DMS114 treated with DMSO at 0.1 percent for 48 hours (cell line): ENCODE results near the gene HYLS1.
"Not testable (repeated sequence)": the region's sequence is repeated elsewhere in the genome, so short reads cannot be mapped to it uniquely, and the experiment has no call there.

Experiments
- DNase-seq: peaks from one replicate; lab custom pipeline; 2025; ENCODE audit not compliant: unreplicated experiment; lab: John Stamatoyannopoulos, UW

HYLS1 gene

DNA sequence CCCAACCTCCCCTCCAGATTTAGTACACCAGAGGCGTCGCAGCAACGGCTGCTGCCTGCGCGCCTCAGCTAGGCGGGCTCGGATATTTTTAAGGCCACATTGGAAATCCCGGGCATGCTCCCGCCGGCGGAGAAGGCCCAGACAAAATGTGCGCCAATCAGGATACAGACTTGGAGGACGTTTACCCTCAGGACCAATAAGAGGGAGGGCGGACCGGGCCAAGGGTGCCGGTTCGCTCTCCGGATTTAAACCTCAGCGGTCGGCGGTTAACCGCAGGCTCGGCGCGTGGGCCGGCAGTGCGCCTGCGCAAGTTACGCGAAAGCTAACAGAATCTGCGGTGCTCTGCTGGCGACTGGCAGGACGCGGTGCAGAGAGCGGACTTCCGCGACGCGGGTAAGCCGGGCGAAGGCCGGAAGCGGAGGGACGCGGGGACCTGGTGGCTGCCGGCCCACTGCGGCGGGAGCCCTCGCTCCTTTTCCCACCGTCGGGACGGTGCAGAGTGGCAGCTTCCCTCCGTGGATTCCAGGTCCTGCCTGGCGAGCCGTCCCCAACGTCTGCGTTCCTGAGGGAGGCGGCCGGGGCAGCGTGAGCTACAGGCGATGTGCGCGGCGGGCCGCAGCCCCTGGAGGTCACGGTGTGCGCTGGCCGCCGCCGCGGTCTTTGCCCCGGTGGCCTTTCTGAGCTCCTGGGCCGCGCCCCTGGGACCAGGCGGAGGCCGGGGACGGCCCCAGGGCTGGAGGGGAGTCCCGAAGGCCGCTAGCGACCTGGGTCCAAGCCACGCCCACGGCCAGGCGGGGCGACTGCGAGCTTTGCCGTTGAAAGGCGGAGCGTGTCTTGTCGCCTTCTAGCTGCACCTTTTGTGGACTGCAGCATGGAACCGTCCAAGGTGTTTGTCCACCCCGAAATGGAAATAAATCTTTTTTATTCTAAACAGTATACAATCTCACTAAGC lies at the start of gene HYLS1:
TSS of gene HYLS1 (plus strand) at position 296 of the 952 bp plus-strand sequence. CDS start 11,701 bp downstream, outside the sequence.
- peak; percentile 87 for DNase-seq

- DNase-seq, result no peak
These were observed 45.0 kb upstream of the HYLS1 start for GRCh38 chr11:125842321-125842948.

DNA sequence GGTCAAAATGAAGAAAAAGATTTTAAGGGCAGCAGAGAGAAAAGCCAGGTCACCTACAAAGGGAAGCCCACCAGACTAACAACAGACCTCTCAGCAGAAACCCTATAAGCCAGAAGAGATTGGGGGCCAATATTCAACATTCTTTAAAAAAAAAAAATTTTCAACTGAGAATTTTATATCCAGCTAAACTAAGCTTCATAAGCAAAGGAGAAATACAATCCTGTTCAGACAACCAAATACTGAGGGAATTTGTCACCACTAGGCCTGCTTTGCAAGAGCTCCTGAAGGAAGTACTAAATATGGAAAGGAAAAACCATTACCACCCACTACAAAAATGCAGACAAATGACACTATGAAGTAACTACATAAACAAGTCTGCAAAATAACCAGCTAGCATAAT lies 41.3 kb upstream of the HYLS1 start:
- no peak for DNase-seq

DNA sequence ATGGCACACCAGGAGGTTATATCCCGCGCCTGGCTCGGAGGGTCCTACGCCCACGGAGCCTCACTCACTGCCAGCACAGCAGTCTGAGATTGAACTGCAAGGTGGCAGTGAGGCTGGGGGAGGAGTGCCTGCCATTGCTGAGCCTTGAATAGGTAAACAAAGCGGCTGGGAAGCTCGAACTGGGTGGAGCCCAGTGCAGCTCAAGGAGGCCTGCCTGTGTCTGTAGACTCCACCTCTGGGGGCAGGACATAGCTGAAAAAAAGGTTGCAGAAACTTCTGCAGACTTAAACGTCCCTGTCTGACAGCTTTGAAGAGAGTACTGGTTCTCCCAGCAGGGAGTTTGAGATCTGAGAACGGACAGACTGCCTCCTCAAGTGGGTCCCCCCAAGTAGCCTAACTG lies 29.8 kb upstream of the HYLS1 start:
- not testable (repeated sequence) for DNase-seq

DNA sequence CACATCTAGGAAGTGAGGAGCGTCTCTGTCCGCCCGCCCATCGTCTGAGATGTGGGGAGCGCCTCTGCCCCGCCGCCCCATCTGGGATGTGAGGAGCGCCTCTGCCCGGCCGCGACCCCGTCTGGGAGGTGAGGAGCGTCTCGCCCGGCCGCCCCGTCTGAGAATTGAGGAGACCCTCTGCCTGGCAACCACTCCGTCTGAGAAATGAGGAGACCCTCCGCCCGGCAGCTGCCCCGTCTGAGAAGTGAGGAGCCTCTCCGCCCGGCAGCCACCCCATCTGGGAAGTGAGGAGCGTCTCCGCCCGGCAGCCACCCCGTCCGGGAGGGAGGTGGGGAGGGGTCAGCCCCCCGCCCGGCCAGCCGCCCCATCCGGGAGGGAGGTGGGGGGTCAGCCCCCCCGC lies 24.7 kb upstream of the HYLS1 start:
- DNase-seq, result not testable (repeated sequence)

GRCh38 chr11:125865354-125865753 lies 22.1 kb upstream of the HYLS1 start:
- not testable (repeated sequence) for DNase-seq

DNA sequence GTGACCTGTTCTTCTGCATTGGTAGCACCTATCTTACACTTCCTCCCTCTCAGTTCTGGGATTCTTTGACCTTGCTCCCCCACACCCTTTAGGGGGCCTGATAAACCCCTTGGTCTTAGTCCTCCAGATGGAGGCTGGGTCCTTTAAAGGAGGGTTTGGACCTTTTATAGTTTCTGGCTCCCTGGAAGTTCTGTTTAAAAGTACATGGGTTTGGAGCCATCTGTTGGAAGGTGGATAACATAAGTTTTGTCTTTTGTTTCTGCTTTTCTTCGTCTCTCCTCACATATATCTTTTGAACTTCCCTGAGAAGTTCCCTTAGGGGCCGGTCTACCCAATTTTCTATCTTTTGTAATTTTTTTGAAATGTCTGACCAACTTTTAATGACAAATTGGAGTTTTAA lies 17.9 kb upstream of the HYLS1 start:
- no peak for DNase-seq

DNA sequence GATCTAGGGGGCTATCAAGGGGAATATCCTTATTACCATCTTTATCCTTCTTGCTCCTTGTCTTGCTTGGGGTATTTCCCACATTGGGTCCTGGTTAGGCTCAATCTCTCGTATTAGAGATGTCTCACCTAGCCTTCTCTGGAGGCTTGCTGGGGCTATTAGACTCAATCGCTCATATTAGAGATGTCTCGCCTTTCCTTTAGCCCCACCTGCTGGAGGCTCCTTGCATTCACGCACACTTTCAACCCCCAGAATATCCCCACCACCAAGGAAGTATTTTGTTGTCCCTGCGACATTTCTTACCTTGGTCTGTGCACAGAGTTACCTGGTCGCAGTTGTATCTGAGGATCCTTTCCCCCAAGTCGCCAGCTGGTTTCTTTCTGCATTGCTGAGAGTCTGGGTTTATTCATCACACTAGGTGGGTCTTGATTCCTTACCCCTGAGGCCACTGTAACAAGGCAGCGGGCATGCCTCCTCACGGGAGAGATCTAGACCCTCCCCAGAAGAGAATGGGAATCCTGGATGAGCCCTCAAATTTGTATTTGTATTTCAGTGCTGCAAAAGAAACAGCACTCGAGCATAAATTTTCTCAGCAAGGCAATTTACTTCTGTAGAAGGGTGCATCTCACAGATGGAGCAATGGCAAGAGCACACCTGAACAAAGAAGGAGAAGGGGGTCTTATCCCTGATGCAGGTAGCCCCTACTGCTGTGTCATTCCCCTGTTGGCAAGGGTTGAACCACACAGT lies 15.9 kb upstream of the HYLS1 start:
- no peak for DNase-seq

- no peak for DNase-seq
These were observed 15.4 kb upstream of the HYLS1 start for GRCh38 chr11:125872138-125872491.

GRCh38 chr11:125873881-125874555 lies 13.4 kb upstream of the HYLS1 start:
- DNase-seq, result no peak

DNA sequence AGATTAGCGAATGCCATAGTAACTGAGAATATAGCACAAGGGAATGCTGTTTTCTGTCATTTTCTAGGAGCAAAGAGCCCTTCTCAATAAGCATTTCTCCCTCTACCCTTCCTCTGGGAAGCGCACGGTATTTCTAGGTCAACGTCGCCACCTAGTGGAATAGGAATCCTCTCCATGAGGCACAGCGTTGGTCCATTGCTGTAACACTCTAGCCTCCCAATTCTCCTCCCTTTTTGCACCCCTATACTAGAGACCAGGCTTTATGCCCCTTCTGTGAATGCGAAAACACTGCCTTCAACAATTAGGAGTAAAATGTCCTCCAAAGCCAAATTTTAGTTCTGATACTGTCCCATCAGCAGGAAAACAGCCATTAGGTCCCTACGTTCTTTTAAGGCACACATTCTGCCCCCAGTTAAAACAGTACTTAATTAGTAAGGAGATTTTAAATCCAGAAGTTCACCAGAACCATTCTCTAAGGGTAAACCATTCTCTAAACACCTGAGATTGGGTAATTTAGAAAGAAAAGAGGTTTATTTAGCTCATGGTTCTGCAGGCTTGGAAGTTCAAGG lies 12.8 kb upstream of the HYLS1 start:
- DNase-seq, result no peak

DNA sequence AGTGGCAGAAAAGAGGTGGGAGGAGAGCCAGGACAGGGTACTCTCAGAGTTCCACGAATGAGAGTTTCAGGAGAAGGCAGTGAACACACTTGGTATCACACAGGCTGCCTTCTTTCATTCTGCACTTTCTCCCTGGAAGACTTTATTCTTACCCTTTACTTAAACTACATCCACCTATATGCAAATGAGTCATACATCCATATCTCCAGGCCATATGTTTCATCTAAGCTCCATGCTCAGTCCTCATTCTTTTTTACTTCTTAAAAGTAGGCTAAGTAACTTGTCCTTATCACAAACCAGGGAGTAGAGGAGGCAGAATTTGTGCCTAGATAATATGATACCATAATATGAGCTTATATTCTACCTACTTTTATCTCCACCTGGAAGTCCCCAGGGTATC lies 6.2 kb upstream of the HYLS1 start:
- no peak for DNase-seq

DNA sequence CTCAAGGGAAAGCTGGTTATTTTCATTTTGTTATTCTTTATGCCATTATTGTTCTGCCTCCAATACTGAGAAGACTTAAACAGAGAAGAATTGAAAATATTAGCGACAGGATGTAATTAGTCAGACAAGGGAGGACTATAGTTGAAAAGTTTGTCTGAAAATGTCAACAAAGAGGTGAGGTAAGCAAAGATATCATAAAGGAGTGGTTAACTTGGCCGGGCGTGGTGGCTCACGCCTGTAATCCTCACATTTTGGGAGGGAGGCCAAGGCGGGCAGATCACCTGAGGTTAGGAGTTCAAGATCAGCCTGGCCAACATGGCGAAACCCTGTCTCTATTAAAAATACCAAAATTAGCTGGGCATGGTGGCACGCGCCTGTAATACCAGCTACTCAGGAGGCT lies 4.1 kb upstream of the HYLS1 start:
- DNase-seq, result no peak

DNA sequence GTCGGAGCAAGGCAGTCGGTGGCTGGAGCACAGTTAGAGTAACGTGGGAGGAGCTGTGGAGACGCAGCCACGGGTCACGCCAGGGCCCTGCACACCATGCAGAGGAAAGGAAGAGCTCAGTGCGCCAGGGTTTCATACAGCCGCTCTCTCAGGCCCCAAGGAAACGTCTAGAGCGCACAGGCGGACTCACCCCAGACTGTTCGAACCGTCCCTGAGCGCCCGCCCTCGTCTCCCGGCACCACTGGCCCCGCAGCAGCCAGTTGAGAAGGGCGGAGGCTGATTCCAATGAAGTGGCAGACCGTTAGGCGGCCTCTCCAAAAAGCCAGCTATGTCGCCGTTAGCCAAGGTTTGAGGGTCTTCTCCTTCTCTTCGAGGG lies 483 bp upstream of the HYLS1 start:
- peak; percentile 40 for DNase-seq

- DNase-seq, result no peak
These were observed 3.1 kb downstream of the HYLS1 start for GRCh38 chr11:125890447-125891100.

DNA sequence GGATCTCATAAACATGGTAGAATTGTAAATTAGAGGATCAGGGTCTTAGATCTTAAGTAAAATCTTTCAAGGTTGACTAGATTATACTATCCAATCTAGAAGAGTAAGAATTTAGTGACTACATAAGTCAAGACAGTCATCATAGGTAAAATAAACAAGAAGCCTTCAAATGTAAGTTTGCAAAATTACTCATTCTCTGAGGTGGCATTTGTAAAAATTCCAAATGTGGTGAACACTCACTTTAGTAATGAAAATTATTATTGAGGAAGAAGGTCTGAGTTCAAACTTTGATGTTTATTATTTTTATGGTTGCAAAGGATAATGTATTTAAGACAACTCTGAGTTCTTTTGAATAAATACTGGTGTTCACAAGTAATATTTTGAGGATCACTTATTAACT lies 4.6 kb downstream of the HYLS1 start:
- no peak for DNase-seq

DNA sequence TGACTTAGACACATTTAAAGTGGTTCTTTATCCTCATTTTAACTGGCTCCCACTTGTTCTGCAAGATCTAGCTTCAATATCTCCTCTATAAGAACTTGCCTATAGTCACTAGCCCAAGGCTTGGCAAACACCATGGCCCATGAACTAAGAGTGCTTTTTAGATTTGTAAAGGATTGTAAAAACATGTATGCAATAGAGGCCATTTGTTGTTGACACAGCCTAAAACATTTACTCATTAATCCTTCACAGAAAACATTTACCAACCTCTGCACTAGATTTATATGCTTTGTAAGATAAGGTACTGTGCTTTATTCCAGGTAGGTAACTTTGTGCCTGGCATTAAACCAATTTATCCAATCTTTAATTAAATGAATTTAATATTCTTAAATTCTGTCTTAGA lies 5.5 kb downstream of the HYLS1 start:
- DNase-seq, result no peak

DNA sequence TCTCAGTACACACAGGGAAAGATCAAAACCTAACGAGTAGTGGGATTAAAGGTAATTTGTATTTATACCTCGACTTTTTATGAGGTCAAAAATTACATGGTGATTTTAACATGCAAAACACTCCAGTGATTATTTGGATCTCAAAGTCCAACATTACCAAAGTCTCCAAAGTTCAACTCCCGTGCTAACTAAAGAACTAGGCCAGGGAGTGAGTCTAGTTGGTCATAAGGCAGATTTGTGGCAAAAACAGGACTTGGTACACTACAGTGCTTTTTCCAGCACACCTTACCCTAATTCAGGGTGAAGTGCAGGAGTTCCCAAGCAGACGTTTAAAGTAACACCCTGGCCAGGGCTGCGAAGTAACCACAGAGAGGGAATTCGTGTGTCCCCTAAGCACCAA lies 14.4 kb downstream of the HYLS1 start:
- DNase-seq, result no peak

DNA sequence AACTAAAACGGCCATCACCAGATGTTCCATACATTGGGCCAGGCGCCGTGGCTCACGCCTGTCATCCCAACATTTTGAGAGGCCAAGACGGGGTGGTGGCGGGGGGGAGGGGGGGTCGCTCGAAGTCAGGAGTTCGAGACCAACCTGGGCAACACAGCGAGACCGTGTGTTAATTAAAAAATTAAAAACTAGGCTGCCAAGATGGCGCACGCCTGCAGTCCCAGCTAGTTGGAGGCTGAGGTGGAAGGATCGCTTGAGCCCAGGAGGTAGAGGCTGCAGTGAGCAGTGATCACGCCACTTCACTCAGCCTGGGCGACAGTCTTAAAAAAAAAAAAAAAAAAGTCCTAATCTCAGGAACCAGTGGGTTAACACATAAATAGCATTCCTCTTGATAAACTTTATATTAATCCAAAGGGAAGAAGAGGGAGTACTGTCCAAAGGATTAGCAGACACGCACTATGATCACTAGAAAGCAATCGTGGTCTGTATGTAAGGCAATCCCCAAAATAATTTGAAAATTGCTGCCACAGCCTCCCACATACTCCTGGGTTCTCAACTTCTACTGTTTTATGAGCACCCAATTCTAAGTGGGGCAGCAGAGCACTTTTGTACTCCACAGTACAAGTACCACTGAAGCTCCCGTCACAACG lies 14.9 kb downstream of the HYLS1 start:
- DNase-seq, result no peak
